22Rv1 (cell line): Measurements from ENCODE around the gene YAP1.

Source experiments
- H3K27ac ChIP-seq: fragments of 450-650 bp; 2 replicates; pipeline ENCODE4 v1.5.1; 2017
- CTCF ChIP-seq: fragments of 450-650 bp; IDR thresholded peaks from 2 replicates; pipeline ENCODE4 v1.5.1; 2017; ENCODE audit warnings: mild to moderate bottlenecking
- ZFX ChIP-seq: fragments of 450-650 bp; IDR thresholded peaks from 2 replicates; pipeline ENCODE4 v1.6.1; 2017; ENCODE audit warnings: antibody characterized with exemption, borderline replicate concordance

The YAP1 gene

DNA sequence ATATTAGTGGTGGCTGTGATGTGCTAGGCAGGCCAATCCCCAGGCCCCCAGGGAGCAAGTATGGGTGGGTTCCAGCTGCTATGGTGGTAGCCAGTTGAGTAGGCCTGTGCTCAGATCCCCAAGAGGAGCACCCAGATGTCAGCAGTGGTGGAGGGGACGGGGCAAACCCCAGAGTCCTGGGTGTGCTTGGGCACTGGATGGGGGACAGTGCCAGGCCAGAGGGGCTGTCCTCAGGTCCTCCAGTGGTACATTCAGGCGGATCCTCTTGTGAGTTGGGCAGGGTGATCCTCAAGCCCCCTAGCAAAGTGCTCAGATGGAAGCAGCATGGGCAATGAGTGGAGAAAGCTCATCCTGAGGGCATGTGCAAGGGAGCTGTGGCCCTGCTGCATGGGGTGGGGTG lies 37.0 kb upstream of the YAP1 start:
- H3K27ac ChIP-seq, result no peak overlapping the region
- TF ChIP-seq ZFX, result no peak
- no peak for TF ChIP-seq CTCF

DNA sequence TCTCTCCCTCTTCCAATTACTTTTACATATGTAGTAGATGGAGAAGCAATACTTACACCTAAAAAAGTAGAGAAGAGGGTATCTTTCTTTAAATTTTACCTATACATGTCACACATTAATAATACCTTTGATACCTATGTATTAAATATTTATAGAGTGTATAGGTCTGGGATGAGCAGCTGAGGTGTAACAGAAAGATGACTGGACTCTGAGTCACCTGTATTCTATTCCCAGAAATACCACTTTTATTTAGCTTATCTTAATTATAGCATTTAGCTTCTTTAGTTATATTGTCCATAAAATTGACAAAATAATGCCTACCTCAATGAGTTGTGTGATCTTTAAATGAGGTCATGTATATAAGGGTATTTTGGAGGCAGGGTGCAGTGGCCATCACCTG lies 30.6 kb upstream of the YAP1 start:
- TF ChIP-seq CTCF, result no peak
- no peak overlapping the region for H3K27ac ChIP-seq

GRCh38 chr11:102081313-102081712 lies 28.9 kb upstream of the YAP1 start:
- H3K27ac ChIP-seq, result no peak overlapping the region
- TF ChIP-seq ZFX (no peak), CTCF (no peak)

DNA sequence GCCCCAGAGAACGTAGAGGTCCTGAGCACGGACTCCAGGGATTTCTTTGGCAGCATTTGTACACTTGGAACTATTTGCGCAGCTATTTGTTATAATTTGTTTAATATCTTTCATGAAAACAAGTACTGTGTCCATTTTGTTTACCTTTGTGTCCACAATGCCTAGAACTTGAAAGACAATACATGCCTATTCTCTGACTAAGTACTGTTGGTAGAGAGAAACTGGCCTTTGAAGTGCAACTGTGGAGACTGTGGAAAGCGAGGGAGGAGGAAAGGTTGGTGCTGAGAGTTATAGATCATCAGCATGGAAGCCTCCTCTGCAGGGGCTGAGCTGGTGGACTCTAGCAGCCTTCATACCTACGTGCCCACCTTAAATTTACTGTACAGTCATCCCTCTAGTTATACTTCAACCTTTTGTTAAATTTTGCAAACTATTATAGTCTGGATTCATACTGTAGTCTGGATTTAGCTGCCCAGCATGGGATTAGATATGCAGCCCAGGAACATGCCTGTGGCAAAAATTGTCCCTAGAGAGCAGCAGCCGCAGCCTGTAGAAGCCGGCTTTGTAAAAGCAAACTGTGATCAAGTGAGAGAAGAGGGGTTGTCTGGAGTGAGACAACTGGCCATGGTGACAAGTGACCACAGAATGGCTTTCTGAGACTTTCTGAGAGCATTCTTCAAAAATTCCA lies 24.2 kb upstream of the YAP1 start:
- no peak overlapping the region for H3K27ac ChIP-seq
- TF ChIP-seq CTCF (no peak), ZFX (no peak)

DNA sequence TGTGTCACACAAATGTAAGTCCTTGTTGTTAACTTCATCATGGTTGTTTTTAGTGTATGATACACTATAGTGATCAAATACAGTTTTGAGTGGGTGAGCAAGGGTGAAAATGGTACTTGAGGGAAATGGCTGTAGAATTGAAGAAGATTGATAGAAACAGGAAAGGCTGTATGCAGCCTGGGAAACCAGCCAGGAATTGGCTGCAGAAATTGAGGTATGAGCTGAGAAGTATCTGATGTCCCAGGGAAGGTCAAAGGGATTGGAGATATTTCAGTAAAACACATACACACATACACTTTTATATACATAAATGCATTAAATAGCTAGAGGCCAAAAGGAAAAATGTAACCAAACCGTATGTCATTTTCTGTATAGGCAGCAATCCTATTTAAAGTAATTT lies 13.1 kb upstream of the YAP1 start:
- TF ChIP-seq CTCF (no peak), ZFX (no peak)
- H3K27ac ChIP-seq, result no peak overlapping the region

- no peak overlapping the region for H3K27ac ChIP-seq
- no peak for TF ChIP-seq CTCF
- no peak for TF ChIP-seq ZFX
Measured at GRCh38 chr11:102099755-102100154, 10.5 kb upstream of the YAP1 start.

GRCh38 chr11:102108734-102109440 lies 1.4 kb upstream of the YAP1 start:
- H3K27ac ChIP-seq, result peak overlapping the region; percentile 96; the same call in 1 of the 2 replicates

More at GRCh38 chr11:102108734-102109440, 1.4 kb upstream of the YAP1 start:
- TF ChIP-seq CTCF, result no peak
- no peak for TF ChIP-seq ZFX
